Kidney glomerular epithelial cell (primary cell): ENCODE measurements around the gene PEX26.
"Not testable (repeated sequence)": the region's sequence is repeated elsewhere in the genome, so short reads cannot be mapped to it uniquely, and the experiment has no call there.

Source experiments
- DNase-seq: peaks from one replicate; lab custom pipeline; 2025; lab: John Stamatoyannopoulos, UW

The PEX26 gene

DNA sequence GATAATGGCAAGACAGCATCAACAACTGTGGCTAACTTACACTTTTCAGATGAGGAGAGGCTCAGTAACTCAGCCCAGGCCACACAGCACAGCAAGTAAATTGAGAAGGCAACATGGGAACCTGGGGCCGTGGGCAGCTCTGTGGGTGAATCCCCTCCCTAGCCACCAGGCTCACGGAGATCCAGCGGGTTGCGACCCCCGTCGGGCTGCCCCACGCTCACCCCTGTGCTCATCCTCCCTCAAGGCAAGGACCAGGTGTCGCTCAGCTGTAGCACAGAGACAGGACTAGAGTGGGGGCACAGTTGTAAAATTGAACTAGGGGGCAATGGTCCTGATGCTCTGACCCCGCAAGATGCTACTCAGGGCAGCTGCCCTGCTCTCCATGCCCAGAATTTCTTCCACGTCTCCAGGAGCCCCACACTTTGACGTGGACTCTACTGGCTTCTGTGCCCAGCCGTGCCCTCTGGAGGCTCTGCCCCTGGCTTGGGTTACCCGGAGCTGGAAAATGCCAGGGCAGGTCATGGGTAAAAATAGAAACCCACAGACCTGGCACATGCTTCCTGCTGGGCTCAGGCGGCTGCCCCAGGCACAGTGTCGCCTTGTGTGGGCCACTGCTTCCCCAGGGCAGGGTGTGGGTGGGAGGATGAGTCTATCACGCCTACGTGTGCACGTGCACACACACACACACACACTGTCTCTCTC, 41.8 kb downstream of the PEX26 start:
- DNase-seq = no peak

- DNase-seq = no peak
Observed at GRCh38 chr22:18120857-18121256, 43.1 kb downstream of the PEX26 start.

DNA sequence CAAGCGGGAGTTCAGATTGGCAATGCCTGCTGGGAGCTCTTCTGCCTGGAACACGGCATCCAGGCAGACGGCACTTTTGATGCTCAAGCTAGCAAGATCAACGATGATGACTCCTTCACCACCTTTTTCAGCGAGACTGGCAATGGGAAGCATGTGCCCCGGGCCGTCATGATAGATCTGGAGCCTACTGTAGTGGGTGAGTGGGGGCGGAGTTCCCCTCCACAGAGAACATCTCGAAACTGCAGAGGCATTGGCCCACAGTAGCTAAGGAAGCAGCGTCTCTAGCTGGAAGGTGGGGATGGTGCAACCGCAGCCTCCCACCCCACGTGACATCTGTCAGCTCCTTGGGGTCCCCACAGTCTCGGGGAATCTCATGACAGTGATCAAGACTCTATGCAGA, 43.7 kb downstream of the PEX26 start:
- no peak for DNase-seq

DNA sequence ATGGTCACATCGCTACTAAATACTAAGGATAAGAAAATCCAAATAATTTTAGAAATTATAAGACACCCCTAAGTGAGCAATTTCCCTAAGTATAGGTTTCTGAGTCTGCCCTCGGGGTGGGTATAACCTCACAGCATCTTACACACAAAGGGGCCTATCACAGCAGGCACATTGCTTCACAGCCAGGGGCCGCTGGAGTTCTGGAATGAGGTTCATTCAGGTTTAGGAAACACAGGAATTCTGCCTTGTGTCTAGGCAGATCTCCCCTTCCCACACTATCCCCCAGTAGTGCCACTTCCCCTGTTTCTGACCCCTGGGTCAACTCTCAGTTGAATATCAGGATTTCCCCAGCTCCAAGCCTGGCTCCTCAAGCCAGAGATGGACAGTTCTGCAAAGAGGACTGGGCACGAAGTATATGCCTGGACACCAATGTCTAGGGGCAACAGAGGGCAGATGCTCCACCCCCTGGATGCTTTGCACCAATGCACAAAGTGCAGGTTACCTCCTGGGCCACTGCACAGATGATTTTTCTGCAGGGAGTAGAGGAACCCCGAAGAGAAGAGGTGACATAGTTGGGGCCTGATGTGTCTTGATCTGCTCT, 44.3 kb downstream of the PEX26 start:
- no peak for DNase-seq

DNA sequence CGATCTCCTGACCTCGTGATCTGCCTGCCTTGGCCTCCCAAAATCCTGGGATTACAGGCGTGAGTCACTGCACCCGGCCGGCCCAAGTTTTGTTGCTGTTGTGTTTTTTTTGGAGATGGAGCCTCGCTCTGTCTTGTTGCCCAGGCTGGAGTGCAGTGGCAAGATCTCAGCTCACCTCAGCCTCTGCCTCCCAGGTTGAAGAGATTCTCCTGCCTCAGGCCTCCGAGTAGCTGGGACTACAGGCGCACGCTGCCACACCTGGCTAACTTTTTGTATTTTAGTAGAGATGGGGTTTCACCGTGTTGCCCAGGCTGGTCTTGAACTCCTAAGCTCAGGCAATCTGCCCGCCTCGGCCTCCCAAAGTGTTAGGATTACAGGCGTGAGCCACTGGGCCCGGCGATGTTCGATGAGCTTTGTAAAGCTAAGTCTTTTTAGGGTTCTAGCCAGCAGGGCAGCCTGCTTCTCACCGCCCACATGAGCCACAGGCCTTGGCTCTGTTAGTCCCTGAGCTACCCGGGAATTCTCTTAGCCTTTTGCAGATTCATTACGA, 45.8 kb downstream of the PEX26 start:
- DNase-seq = not testable (repeated sequence)

DNA sequence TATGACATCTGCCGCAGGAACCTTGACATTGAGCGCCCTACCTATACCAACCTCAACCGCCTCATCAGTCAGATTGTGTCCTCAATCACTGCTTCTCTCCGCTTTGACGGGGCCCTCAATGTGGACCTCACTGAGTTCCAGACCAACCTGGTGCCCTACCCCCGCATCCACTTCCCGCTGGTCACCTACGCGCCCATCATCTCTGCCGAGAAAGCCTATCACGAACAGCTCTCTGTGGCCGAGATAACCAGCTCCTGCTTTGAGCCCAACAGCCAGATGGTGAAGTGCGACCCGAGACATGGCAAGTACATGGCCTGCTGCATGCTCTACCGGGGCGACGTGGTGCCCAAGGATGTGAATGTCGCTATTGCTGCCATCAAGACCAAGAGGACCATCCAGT, 48.8 kb downstream of the PEX26 start:
- DNase-seq = no peak

DNA sequence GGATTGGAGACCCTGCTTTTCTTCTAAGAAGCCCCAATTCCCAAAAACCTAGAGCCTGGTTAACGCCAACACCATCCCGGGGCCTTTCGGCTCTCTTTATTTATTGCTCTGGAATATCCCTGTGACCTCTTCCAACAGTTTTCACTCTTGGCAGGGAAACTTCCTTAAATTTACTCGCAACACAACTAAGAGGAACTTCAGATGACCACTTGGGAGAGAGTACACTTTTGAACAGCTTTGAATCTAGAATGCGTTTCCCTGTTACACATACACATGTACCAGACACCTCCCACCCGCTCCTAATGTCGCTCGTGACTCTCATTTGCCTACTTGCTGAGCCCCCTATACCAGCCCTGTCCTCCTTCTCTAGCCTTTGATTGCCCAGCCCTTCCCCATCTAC, 52.2 kb downstream of the PEX26 start:
- no peak for DNase-seq

DNA sequence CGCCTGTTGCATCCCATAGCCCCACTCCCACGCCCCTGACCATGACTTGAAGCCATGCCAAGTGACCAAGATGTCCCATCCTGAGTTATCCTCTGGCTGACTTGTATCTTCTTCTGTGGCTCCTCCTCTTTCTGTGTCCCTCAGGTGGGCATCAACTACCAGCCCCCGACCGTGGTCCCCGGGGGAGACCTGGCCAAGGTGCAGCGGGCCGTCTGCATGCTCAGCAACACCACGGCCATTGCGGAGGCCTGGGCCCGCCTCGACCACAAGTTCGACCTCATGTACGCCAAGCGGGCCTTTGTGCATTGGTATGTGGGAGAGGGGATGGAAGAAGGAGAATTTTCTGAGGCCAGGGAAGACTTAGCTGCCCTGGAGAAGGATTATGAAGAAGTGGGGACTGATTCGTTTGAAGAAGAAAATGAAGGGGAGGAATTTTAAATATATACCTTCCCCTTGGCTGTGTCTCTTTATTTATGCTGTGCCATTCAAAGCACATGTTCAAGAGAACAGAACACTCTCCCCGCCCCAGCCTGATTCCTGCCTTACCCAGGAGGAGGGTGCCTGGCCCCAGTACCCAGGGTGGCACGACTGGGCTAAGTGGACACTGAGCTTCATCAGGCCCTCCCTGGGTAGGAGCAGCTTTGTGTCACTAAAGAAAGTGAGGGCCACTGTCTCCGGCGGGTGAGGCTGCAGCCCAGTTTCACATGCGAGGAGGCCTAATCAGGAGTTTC, 53.1 kb downstream of the PEX26 start:
- DNase-seq = no peak

- no peak for DNase-seq
Observed at GRCh38 chr22:18133452-18133851, 55.7 kb downstream of the PEX26 start.

DNA sequence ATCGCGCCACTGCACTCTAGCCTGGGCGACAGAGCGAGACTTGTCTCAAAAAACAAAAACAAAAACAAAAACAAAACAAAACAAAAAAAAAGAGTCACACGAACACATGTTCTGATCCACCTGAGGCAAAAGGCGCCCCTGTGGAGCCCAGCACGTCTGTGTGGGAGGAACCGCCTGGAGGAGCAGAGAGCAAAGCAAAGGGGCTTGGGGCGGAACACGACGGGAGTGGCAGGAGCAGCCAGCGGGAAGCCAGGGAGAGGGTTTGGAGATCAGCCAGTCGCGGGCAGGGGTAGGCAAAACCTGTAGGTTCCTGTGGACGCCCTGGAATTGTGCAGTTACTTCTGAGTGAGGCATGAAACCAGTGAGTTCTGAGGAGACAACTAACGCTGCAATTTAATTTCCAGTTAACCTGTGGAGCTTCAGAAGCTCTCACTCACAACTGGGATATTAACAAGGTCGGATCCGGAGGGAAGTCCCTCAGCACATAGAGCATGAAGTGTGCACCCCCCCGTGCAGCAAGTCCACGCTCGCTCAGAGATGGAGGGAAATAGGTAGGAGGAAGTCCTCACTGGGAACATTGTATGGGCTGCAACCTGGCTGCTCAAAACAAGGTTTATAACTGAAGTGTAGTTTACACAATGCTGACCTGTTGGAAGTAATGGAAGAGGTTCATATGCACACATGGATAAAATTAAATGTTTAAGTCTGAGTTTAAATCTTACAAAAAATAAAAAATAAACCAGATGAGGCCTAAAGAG, 59.0 kb downstream of the PEX26 start:
- no peak for DNase-seq

DNA sequence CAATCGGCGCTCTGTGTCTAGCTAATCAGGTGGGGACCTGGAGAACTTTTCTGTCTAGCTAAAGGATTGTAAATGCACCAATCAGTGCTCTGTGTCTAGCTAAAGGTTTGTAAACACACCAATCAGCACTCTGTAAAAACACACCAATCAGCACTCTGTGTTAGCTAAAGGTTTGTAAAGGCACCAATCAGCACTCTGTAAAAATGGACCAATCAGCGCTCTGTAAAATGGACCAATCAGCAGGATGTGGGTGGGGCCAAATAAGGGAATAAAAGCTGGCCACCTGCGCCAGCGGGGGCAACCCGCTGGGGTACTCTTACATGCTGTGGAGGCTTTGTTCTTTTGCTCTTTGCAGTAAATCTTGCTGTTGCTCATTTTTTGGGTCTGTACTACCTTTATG, 63.2 kb downstream of the PEX26 start:
- DNase-seq = not testable (repeated sequence)

DNA sequence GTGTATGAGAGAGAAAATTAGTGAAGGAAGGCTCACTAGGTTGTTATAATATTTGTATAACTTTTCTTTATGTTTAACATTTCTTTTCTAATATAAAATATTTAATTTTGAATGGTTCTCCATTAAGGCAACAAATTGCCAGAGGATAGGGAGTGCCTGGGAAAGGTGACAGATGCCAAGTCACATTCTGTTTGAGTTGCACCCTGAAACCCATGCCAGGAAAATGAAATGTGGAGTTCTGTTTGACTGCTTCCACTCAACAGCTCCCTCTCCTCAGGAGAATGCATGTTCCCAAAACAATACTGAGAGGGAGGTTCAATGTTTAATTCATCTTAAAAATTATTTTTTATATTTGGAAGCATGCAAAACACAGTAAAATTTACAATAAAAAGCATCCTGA, 66.3 kb downstream of the PEX26 start:
- DNase-seq = no peak

DNA sequence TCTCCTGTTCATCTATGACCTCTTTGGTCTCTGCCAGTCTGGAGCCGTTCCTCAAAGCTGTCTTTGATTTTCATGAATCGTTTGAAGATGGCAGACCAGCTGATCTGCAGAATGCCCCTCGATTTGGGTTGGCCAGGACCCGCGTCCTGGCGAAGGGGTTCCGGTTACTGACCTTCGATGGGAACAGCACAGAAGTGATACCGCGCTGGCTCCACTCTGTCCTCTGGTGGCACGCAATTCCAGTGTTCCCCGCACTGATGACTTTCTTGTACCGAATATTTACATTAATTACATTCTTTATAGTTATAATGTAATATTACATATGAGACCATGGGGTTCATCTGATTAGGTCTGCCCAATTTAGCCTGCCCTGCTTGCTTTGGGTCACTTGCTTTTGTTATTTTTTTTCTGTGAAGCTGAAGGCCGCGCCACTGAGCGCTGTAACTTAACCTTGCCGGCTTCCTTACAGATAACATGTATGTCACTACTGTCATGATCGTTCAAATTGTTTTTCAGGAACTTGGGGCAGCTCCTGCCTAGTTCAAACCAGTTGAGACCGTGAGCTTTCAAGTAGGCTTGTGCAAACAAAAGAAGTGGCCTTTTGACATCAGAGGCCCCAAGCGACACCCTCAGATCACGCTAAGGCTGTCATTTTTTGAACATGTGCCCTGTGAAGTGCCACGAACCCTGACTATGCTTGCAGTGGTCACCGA, 68.0 kb downstream of the PEX26 start:
- no peak for DNase-seq

DNA sequence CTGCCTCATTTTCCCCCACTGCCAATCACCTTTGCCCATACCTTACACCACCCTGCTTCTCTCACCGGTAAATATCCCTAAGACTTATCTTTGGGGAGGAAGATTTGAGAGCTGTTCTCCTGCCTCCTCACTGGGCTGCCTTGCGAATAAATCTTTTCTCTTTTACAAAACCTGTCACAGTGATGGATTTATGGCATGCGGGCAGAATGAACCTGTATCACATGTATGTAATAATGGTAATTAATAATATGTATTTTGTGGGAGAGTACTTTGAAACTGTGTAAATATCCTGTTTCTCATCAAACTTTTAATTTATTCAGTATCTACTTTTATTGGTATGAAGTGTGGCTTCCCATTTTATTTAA, 68.6 kb downstream of the PEX26 start:
- DNase-seq = no peak

GRCh38 chr22:18147791-18148190, 70.0 kb downstream of the PEX26 start:
- DNase-seq = no peak

DNA sequence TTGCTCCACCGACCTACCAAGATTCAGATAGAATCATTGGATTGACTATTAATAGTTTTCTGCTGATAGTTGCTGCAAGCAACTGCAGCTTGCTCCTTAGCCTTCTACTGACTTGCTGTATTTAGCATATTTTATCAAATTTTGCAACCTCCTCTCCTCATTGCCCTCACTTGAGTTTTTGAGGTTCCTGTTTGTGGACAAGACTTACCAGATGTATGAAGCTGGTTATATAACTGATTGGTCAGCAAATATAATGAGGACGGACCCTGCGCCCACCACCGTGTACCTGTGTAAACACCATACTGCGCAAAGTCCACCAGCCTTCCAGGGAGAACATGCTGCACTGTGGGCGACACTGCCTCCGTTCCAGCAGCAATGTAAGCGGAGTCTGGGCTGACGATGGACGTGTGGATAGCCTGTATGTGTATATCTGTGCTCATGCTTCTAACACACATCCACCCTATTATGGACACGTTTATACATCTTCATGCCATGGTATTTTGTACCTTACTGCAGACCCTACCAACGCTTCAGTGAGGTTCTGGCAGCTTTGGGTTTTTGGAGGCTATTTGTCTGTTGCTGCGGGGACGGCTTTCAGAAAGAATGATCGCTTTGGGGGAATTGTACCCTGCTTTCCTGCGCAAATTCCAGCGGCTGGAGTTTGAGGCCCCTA, 70.6 kb downstream of the PEX26 start:
- no peak for DNase-seq

- DNase-seq = no peak
Observed at GRCh38 chr22:18152519-18152918, 74.7 kb downstream of the PEX26 start.

- no peak for DNase-seq
Observed at GRCh38 chr22:18154821-18155390, 77.1 kb downstream of the PEX26 start.
